Liver (tissue), 3 donors: ENCODE results near the gene LINS1.
A peak's percentile ranks its signal among the peaks of the same experiment; 100 is the strongest.

Source experiments
- RXRA ChIP-seq, 2 donors: IDR thresholded peaks; 2 replicates each; pipeline ENCODE4 v1.6.1; 2017 to 2018; ENCODE audit warnings: antibody characterized with exemption in 2 of 2, mild to moderate bottlenecking in 1 of 2
- TAF1 ChIP-seq: conservative IDR thresholded peaks from 2 replicates; pipeline ENCODE4 v1.6.1; 2016; ENCODE audit warnings: antibody characterized with exemption, mild to moderate bottlenecking
- TF ChIP-seq, protein P1 (sequence below): fragments of 150-350 bp; IDR thresholded peaks from 2 replicates; pipeline ENCODE4 v1.5.1; 2017; ENCODE audit warnings: improper control_type of control experiment, low read depth, low read length; ENCODE audit not compliant: missing input control
- TF ChIP-seq, protein P2 (sequence below): IDR thresholded peaks from 2 replicates; pipeline ENCODE4 v1.6.1; 2016; ENCODE audit warnings: antibody characterized with exemption
- TF ChIP-seq, protein P3 (sequence below): IDR thresholded peaks from 2 replicates; pipeline ENCODE4 v1.6.1; 2016; ENCODE audit warnings: antibody characterized with exemption, mild to moderate bottlenecking
- donor health status: healthy.
- donor health status: healthy.

DNA sequence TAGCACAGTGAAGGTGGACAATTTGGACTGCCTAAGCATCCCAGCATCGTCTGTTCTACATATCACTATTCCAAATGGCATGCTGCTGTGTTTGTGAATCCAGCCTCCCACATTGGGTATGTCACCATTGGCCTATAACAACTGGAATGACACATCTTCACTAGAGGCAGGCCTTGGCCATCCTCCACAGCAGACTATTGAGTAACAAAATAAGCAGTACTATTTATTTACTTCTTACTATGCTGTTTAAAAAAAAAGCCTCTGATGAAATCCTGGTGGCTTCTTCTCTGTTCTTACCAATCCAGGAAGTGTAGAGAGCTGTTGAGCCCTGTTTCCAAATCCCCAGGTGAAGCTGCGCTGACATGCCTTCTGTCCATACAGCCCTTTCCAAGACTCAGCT lies 42.7 kb downstream of the LINS1 start:
- TF ChIP-seq RXRA (IDR thresholded peaks at IDR 0.05) (peak in 1 of 2 donors; percentile 78), TAF1 (no peak)
- TF ChIP-seq, protein P1, sequence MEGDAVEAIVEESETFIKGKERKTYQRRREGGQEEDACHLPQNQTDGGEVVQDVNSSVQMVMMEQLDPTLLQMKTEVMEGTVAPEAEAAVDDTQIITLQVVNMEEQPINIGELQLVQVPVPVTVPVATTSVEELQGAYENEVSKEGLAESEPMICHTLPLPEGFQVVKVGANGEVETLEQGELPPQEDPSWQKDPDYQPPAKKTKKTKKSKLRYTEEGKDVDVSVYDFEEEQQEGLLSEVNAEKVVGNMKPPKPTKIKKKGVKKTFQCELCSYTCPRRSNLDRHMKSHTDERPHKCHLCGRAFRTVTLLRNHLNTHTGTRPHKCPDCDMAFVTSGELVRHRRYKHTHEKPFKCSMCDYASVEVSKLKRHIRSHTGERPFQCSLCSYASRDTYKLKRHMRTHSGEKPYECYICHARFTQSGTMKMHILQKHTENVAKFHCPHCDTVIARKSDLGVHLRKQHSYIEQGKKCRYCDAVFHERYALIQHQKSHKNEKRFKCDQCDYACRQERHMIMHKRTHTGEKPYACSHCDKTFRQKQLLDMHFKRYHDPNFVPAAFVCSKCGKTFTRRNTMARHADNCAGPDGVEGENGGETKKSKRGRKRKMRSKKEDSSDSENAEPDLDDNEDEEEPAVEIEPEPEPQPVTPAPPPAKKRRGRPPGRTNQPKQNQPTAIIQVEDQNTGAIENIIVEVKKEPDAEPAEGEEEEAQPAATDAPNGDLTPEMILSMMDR: no peak
- TF ChIP-seq, protein P2, sequence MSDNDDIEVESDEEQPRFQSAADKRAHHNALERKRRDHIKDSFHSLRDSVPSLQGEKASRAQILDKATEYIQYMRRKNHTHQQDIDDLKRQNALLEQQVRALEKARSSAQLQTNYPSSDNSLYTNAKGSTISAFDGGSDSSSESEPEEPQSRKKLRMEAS: no peak
- TF ChIP-seq, protein P3, sequence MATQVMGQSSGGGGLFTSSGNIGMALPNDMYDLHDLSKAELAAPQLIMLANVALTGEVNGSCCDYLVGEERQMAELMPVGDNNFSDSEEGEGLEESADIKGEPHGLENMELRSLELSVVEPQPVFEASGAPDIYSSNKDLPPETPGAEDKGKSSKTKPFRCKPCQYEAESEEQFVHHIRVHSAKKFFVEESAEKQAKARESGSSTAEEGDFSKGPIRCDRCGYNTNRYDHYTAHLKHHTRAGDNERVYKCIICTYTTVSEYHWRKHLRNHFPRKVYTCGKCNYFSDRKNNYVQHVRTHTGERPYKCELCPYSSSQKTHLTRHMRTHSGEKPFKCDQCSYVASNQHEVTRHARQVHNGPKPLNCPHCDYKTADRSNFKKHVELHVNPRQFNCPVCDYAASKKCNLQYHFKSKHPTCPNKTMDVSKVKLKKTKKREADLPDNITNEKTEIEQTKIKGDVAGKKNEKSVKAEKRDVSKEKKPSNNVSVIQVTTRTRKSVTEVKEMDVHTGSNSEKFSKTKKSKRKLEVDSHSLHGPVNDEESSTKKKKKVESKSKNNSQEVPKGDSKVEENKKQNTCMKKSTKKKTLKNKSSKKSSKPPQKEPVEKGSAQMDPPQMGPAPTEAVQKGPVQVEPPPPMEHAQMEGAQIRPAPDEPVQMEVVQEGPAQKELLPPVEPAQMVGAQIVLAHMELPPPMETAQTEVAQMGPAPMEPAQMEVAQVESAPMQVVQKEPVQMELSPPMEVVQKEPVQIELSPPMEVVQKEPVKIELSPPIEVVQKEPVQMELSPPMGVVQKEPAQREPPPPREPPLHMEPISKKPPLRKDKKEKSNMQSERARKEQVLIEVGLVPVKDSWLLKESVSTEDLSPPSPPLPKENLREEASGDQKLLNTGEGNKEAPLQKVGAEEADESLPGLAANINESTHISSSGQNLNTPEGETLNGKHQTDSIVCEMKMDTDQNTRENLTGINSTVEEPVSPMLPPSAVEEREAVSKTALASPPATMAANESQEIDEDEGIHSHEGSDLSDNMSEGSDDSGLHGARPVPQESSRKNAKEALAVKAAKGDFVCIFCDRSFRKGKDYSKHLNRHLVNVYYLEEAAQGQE: peak; percentile 30
